Measurements from ENCODE around the gene NAP1L4.

The NAP1L4 gene

DNA sequence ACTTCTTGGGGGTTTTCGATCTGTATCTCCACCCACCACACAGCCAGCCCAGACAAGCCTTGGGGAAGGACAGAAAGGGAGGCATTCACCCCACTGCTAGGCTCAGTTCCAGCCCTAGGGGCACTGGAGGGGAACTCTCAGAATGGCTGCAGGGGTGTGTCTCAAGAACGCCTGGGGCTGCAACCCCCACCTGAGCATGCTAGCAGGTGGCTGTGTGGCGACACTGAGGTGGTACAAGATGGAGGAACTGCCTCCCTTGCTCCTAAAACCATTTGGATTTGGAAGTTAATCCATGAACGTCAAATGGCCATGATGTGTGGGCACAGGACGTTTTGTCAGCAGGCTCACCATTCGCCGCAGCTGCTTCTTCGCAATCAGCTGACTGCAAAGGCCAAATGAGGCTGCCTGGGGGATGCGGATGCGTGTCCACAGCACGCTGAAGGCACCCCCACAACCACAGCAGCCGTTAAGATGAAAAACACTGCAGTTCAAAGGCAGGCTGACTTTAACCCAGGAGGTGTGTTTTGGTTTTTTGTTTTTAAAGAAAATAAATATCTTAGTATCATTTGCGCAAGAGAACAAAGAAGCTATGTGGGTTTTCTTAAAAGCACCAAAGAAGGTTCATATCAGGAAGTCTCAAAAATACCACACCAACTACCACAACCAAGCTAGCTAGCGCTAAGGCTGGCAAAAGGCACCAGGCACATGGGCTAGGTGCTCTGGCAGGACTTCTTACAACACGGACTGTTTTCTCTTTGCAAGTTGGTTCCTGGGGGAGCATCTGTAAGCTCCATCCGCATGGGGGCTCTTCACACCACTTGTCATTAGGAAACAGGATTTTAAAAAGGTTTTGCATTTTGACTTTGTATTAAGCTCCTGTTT lies 22.2 kb upstream of the NAP1L4 start:
- DNase-seq, result peak in 6 of 42 donors; percentile 8 to 74 (median 46)

DNA sequence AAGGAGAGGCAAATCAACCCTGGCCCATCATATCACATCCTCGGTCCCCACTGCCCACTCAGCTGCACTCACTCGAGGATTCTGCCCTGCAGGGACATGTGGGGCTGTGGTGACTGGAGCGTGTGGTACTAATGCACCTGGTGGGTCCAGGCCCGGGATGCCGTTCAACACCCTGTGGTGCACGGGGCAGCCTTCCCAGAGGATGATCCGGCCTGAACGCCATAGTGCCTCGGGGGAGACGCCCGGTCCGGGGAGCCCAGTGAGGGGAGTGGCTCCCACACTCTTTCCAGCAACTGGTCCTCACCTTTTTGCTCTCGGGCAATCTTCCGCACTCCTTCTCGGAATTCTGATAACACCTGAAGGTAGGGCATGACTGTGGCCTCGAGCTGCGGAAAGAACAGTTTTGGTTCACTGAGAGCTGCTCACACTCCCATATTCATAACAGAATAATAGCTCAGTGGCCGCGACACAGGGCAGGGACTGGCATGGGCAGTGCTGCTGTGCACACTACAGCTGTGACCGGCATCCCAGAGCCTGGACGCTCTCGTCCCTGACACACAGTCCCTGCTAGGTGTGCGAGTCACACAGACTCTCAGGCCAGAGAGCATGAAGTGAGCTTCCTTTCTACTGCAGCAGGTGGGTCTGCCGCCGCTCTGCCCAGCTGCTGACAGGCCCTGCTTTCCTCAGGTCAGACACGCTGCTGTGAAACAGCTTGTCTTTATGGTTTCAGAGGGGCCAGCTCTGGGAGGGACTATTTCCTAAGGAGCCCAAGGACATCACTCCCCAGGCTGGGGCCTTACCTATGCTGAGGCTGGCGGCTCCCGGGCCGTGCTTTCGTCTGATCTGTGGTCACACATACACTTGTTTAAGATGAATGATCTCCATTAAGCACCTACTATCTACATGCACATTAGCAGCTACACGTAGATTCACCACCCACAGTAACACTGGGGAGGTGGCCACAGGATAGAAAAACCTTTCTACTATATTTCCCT lies 20.1 kb upstream of the NAP1L4 start:
- DNase-seq, result no peak

More for the DNA sequence above, 22.2 kb upstream of the NAP1L4 start:
- intact Hi-C loops (cut with DNase I), result no loop called here

DNA sequence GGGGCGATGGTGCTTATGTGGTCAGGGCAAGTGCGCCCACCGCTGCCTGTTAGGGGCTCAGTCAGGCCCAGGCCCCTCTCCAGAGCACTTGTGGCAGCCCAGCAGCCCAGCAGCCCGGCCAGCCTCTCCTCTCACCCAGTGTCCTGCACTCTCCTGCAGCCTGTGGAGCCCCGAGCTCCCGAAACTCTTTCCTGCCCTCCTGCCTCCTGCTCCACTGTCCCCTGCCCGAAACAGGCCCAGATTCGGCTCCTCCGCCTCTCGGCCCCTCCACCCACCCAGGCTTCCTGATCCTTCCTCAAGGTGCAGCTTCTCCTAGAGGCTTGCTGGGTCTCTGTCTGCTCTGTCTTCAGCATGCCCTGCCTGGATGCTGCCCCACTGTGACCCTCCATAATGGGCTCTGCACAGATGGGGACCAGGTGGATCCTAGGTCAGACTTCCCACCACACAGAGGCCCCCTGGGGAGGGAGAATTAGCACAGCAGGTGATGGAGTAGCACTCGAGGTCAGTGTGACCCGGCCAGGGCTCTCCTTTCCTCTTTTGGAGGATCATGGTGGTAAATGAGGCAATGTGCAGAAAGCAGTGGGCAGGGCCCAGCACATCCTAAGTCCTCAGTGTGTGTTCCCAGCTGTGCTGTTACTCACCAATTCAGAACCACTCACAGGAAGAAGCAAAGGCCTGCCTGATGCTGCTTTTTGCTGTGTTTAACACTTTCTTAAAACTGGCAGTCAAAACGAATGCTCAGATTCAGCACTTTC lies 18.6 kb upstream of the NAP1L4 start:
- DNase-seq, result no peak
- intact Hi-C loops (cut with DNase I), result no loop called here

More for the DNA sequence above, 20.1 kb upstream of the NAP1L4 start:
- intact Hi-C loops (cut with DNase I), result no loop called here

DNA sequence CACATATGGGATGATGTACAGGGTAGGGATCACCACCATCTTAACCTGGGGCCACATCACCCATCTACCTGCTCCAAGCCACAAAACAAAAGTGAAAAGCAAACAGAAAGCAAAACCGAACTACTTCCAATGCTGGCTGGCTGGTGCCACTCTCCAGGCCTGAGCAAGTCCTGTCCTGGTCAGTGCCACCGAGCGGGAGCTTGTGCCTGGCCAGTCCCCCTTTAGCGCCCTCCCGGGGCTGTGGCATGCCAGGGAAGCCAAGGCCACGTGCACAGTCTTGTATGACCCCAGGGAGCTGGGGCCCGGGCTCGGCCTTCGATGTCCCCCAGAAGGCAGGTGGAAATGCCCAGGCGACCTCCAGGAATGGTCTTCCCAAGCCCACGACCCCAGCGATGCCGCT lies 17.9 kb upstream of the NAP1L4 start:
- DNase-seq, result no peak
- intact Hi-C loops (cut with DNase I), result no loop called here

DNA sequence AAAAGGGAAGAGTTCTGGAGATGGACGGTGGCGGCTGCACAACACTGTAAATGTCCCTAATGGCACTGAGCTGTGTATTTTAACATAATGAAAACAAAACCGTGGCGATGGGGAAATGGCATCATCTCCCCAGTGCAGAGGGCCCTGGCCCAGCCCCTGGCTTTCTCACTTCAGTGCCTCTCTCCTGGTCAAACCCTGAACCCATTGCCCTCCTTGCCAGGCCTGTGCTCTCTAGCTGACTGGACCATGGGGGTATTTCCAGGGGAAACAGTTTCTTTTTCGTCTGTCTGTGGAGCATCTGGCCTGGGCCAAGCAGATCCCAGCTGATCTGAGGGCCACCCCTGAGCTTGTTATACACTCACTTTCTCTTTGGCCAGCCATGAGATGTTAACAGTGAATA lies 17.4 kb upstream of the NAP1L4 start:
- DNase-seq, result peak in 2 of 42 donors; percentile 2 to 30
- intact Hi-C loops (cut with DNase I), result no loop called here

DNA sequence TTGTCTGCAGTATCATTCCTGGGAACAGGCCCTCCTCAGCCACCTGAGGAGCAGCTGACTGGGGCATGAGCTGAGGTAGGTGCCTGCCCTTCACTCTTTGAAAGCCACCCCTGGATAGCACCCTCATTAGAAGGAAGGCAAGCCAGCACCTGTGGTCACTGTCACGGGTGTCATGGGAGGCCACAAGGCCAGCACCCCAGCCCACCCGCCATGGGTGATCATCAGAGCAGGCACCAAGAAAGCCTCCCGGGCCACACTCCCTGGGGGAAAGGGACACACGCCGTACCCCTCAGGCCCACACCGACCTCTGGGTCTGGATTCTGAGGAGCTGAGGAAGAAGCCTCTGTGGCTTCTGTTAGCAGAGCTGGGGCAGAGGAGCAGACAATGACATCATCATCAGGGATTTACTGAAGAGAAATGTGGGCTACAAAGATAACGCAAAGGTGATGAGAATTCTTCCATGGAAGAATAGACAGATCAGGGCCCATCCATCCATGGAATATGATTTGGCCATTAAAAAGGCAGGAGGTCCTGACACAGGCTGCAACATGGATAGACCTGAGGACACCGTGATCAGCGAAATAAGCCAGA lies 16.7 kb upstream of the NAP1L4 start:
- intact Hi-C loops (cut with DNase I), result no loop called here
- peak in 2 of 42 donors; percentile 5 to 29 for DNase-seq

DNA sequence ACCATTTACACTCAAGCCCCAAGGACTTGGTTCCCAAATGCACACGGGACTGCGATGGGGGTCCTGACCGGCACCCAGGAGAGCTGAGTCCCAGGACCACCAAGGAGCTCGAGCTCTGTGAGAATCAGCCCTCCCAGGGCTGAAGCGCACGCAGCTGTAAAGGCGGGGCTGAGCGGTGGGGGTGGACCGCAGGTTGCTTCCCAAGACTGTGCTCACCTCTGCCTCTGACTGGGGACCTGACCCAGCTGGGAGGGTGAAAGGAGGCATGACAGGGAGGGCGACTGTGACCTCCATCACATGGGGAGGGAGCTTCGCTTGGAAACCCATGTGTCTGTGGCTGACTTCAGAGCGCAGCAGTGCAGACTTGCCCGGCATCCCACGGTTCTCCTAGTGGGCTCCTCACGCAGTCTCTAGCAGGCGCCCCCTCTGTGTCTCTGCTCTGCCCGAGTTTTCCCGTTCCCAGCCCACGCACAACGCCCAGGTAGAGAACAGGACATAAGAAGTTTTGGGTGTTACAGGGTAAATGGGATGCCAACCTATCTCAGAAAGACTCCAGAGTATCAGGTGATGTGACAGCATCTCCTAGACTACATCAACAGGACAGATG lies 15.4 kb upstream of the NAP1L4 start:
- intact Hi-C loops (cut with DNase I), result no loop called here
- peak in 6 of 42 donors; percentile 7 to 51 (median 42) for DNase-seq

DNA sequence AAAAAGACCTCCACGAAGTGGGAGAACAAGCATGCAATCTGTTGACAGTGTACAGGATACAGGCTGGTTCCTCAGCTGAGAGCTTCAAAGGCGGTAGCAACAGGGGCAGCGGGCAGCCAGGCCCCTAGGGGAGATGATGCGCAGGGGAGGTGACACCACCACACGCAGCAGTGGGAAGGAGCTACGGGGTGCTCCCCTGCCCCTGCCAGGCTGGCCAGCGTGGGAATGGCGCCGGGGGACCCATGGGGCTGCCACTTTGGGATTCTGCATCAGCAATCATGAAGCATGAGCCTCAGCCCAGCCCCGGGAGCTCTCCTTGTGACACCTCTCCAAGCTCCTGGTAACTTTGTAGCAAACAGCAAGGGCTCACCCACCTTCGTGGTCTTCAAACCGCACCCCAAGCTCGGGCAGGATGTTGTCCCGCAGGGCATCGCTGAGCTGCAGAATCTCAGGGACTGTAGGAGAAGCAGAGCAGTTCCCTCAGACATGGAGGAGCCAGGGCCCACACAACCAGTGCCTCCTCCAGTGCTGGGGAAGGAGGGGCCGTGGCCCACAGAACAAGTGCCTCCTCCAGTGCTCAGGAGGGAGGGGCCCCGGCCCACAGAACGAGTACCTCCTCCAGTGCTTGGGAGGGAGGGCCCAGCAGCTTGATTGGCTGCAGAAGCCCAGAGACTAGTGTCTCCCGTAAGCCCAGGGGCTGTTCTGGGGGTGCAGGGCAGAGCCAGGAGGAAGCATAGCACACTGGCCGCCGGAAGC lies 14.6 kb upstream of the NAP1L4 start:
- intact Hi-C loops (cut with DNase I), result no loop called here
- peak in 41 of 42 donors; percentile 34 to 92 (median 67) for DNase-seq

DNA sequence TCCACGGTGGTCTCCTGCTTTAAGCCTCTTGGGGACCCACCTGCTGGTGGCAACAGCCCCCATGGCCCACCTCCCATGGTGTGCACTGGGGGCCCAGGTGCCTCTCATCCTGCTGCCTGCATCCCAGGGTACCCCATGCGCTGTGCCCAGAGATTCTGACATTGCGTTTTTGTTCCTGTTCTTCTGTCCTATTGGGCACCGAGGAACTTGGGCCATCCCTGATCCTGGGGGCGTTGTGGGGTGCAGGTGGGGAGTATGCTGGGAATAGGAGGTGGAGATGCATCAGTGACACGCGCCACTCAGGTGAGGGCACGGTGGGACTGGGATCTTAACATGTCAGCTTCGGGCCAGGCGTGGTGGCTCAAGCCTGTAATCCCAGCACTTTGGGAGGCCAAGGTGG lies 12.4 kb upstream of the NAP1L4 start:
- DNase-seq, result peak in 4 of 42 donors; percentile 3 to 26 (median 8)
- intact Hi-C loops (cut with DNase I), result no loop called here

DNA sequence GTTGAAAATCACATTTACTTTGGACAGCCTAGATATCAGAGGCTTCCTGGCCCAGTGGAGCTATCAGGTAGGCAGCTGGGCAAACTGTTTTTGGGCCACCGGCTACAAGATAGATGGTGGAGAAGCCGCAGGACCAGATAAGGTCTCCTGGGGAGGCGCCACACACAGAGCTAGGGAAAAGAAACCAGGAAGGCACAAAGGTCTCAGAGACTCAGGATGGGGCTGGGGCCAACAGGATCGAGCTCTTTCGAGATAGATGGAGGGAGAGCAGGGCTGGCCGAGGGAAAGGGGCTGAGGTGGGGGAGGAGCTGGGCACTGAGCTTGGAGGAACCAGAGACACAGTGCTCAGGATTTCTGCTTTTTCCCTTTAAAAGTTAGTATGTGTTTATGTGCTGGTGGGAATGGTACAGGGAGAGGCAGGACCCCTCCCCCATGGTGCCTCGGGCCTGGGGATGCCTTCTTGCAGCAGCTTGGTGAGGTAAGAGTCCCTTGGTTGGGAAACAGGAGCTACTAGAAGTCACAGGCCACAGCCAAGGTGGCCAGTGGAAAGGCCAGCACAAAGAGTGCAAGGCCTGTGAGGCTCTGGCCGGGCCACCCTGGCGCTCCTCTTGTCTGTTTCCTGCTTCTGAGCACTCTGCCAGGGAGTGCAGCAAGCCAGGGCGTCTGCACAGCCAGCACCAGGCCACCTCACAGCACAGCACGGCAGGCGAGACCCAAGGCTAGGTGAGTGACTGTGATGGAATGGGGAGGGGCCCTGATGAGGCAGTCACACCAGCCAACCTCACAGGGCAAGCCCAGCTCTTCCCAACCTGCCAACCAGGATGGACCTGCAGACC lies 11.5 kb upstream of the NAP1L4 start:
- intact Hi-C loops (cut with DNase I), result no loop called here
- DNase-seq, result peak in 8 of 42 donors; percentile 5 to 44 (median 18)

DNA sequence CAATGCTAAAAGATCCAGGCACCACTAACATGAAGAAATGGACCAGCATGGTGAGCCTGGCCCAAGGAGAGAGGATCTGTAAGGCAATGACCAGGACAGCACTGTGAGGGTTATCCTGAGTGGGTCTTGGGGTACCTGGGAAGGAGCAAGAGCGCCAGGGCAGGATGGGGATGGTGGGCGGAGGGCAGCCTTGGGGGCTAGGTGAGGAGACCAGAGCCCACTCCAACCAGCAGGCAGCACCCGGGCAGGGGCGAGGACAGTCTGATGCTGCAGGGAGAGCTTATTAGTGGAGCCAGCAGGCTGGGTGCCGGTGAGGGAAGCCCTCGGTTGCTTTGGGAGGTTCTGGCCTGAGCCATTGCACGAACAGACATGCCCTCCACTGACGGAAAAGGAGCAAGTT lies 10.7 kb upstream of the NAP1L4 start:
- intact Hi-C loops (cut with DNase I), result no loop called here
- DNase-seq, result peak in 7 of 42 donors; percentile 3 to 39 (median 14)

DNA sequence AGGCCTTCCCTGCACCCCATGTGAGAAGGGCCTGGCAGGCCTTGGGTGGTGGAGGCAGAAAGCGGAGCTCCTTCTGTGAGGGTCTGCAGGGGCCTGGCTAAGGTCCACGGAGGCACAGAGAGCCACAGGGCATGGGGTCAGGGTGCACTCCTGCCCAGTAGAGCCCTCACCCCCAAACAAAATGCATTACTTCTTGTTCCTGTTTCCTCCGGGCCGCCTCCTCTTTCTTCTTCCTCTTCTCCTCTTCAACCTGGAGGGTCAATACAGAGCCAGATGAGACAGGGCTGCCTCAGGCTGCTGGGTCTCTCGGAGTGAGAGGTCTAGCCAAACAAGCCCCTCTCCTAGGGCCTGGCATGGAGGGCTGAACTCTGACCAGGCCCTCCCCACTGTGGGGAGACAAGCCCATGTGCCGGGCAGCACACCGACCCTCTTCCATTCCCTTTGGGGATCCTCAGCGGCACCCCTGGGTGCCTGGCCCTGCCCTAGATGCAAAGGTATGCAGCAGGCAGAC lies 10.3 kb upstream of the NAP1L4 start:
- DNase-seq, result peak in 8 of 42 donors; percentile 7 to 37 (median 20)
- intact Hi-C loops (cut with DNase I), result no loop called here

DNA sequence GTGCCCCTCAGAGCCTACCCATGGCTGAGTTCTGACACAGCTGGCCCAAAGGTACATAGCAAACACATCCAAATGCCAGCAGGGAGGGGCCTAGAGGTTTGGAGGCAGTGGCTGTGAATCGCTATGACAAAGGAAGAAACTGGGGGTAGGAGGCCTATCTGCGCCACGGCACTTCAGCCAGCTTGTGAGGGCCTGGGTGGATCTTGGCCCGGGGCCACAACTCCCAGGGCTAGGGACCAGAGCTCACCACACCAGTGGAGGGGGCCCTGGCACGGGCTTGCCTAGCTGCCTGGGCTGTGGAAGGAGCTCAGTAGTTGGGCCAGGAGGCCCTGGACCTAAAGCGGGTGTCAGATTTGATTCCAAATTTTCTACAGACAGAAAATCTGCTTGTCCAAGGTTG lies 9.4 kb upstream of the NAP1L4 start:
- intact Hi-C loops (cut with DNase I), result no loop called here
- peak; percentile 65 to 95 (median 85) for DNase-seq

DNA sequence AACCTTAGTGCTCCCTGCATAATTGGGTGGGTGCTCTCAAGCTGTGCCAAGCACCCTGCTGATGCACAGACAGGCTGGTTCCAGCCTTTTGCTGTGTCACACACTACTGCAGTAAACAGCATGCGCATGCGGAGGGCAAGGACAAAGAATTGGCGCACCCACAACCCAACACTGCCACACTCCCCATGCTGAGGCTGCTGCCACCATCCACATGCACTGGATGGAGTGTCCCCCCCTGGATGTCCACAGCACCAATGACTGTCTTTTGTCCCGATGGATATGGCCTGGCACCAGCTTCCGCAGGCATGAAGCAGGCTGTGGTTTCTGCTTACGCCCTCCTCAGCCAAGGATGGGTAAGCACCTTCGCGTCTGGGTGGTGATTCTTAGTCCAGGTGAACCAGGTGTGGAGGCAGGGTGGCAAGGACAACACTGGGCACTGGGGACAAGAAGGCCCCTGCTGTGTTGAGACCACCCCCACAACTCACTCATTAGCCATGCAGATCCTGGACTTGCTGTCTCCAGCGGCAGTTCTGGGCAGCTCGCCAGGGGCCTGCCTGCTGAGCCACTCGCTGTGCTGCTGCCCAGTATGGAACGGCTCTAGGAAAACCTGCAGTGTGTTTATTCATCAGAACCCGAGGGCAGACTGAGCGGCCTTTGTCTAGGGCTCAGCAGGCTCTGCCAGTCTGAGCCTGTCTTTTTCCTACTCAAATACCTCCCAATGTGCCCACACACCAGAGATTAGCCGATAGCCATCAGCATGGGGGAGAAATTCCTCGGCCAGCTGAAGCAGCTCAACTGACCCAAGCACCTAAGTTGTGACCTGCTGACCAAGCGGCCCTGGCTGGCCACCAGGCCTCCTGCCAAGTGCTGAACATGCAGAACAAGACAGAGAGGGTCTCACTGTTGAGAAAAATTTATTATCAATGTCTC lies 8.2 kb upstream of the NAP1L4 start:
- DNase-seq, result peak; percentile 92 to 99 (median 97)
- intact Hi-C loops (cut with DNase I), result no loop called here

DNA sequence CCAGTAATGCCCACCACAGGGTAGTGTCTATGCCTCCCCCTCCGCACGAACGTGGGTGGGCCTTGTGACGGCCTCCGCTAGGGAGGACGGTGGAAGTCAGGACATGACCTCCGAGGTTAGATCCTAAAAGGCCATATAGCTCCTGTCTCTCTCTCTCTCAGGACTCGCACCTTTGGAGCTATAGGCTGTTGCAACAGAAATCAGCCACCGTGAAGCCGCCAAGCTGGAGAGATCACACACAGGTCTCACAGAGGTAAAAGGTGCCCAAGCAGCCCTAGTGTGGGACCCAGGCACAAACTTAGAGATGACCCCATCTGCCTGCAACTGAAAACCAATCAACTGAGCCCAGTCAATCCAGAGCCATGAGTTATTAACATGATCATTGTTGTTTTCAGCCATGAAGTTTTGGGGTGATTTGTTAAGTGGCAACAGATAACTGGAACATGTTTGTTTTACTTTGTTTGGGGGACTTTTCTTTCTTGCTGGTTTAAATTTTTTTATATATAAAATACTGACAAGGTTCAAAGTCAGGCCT lies 7.4 kb upstream of the NAP1L4 start:
- intact Hi-C loops (cut with DNase I), result loop anchor here (10.0 kb wide), 1 partner anchor 55 kb away; the partner anchor contains the start of gene CARS1
- peak in 7 of 42 donors; percentile 3 to 37 (median 24) for DNase-seq
